Natural killer cell (primary cell): ENCODE measurements around the gene TPO. TPM values are rescaled to one million over a fixed set of nuclear protein-coding genes. Genes with fewer than 3 reads are reported as not detected.

Experiments used
- ATAC-seq, 3 donors: fragments of 150-1000 bp in 2 of 3; fragments of 200-7000 bp in 1 of 3; cut with Tn5 transposase; 1 replicate in 1 of 3; 2 replicates in 2 of 3; pipeline ENCODE4 v1.10.0; 2021; ENCODE audit warnings: mild to moderate bottlenecking in 2 of 3, moderate library complexity in 2 of 3
- DNase-seq, 2 donors: peaks; one replicate each; pipeline versions ENCODE4 v3.0.0 to v3.0.0-alpha.2; 2013 to 2021; ENCODE audit warnings: mixed read lengths in 1 of 2
- H3K27ac ChIP-seq: one replicate; pipeline ENCODE4 v1.5.1; 2013; ENCODE audit warnings: mild to moderate bottlenecking, low read length
- H3K27me3 ChIP-seq: one replicate; pipeline ENCODE4 v1.6.1; 2013; ENCODE audit warnings: low read length; ENCODE audit not compliant: control insufficient read depth, insufficient read depth
- H3K36me3 ChIP-seq: one replicate; pipeline ENCODE4 v1.6.1; 2013; ENCODE audit warnings: low read length; ENCODE audit not compliant: control insufficient read depth, insufficient read depth
- H3K4me1 ChIP-seq: one replicate; pipeline ENCODE4 v1.6.1; 2013; ENCODE audit warnings: low read length; ENCODE audit not compliant: control insufficient read depth, insufficient read depth
- H3K4me3 ChIP-seq: one replicate; pipeline ENCODE4 v1.5.1; 2013; ENCODE audit warnings: low read length
- H3K9me3 ChIP-seq: one replicate; pipeline ENCODE4 v1.6.1; 2013; ENCODE audit warnings: low read length; ENCODE audit not compliant: control insufficient read depth, insufficient read depth
- H3K27ac Mint-ChIP-seq, 2 donors: one replicate each; pipeline ENCODE4 v1.8.0; 2022; ENCODE audit warnings: mild to moderate bottlenecking in 2 of 2, mixed read lengths in 2 of 2, moderate library complexity in 1 of 2
- H3K27me3 Mint-ChIP-seq, 2 donors: one replicate each; pipeline ENCODE4 v1.8.0; 2022; ENCODE audit warnings: low read depth in 2 of 2, mixed read lengths in 2 of 2
- H3K36me3 Mint-ChIP-seq: one replicate; pipeline ENCODE4 v1.8.0; 2022; ENCODE audit warnings: mixed read lengths
- H3K4me1 Mint-ChIP-seq, 2 donors: one replicate each; pipeline ENCODE4 v1.8.0; 2022; ENCODE audit warnings: mixed read lengths in 2 of 2
- H3K4me3 Mint-ChIP-seq: one replicate; pipeline ENCODE4 v1.8.0; 2022; ENCODE audit warnings: mild to moderate bottlenecking, moderate library complexity, mixed read lengths
- H3K9me3 Mint-ChIP-seq, 2 donors: one replicate each; pipeline ENCODE4 v1.8.0; 2022; ENCODE audit warnings: mixed read lengths in 2 of 2
- WGBS: methylation state at CpG from one replicate; pipeline ENCODE4 v1.1.7; 2013; ENCODE audit warnings: missing lambda C conversion rate; ENCODE audit not compliant: insufficient coverage; 5-methylcytosine and 5-hydroxymethylcytosine counted together
- intact Hi-C: fragments of 100-400 bp; cut with micrococcal nuclease; formaldehyde crosslinking; loops from one replicate; pipeline ENCODE4 v1.14.2; 2022
- total RNA-seq, 4 donors: library from RNA; stranded (reverse); fragments of 120-200 nt in 1 of 4; gene quantifications; one replicate each; pipeline versions ENCODE4 v1.2.3 to v1.2.4, GENCODE V29; 2013 to 2022
- TF ChIP-seq, protein P1 (sequence below): fragments of 200-600 bp; IDR thresholded peaks from one replicate; pipeline ENCODE4 v1.8.0; 2022; ENCODE audit warnings: antibody characterized with exemption

Gene TPO
- total RNA-seq, 3 donors from 2014 or later (not counting 1 experiment from before 2014, with no cell fraction given): not detected

GRCh38 chr2:1518867-1519530 lies 105.7 kb downstream of the TPO start:
- DNase-seq (no peak), ATAC-seq (no peak)
- no peaks in the 10 kb centered on the region for H3K9me3 Mint-ChIP-seq
- H3K36me3 Mint-ChIP-seq: no peaks in the 10 kb centered on the region
- Histone ChIP-seq H3K9me3 (no peaks in the 10 kb centered on the region), H3K4me3 (no peak overlapping the region), H3K36me3 (no peaks in the 10 kb centered on the region), H3K27me3 (no peaks in the 10 kb centered on the region), H3K27ac (peak overlapping the region; percentile 14), H3K4me1 (peaks cover 5% of the 10 kb centered on the region)
- no peaks in the 10 kb centered on the region for H3K27me3 Mint-ChIP-seq
- peaks cover 11 to 13% of the 10 kb centered on the region in 2 donors for H3K4me1 Mint-ChIP-seq
- intact Hi-C loops: no loop called here
- peak overlapping the region in 1 of 2 donors; percentile 45 for H3K27ac Mint-ChIP-seq
- 53% methylated on average over 10 of the region's 10 CpGs for WGBS
- no peak overlapping the region for H3K4me3 Mint-ChIP-seq
- TF ChIP-seq, protein P1, sequence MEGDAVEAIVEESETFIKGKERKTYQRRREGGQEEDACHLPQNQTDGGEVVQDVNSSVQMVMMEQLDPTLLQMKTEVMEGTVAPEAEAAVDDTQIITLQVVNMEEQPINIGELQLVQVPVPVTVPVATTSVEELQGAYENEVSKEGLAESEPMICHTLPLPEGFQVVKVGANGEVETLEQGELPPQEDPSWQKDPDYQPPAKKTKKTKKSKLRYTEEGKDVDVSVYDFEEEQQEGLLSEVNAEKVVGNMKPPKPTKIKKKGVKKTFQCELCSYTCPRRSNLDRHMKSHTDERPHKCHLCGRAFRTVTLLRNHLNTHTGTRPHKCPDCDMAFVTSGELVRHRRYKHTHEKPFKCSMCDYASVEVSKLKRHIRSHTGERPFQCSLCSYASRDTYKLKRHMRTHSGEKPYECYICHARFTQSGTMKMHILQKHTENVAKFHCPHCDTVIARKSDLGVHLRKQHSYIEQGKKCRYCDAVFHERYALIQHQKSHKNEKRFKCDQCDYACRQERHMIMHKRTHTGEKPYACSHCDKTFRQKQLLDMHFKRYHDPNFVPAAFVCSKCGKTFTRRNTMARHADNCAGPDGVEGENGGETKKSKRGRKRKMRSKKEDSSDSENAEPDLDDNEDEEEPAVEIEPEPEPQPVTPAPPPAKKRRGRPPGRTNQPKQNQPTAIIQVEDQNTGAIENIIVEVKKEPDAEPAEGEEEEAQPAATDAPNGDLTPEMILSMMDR: no peak

- Histone ChIP-seq H3K9me3 (no peaks in the 10 kb centered on the region), H3K27me3 (no peaks in the 10 kb centered on the region), H3K36me3 (no peaks in the 10 kb centered on the region), H3K27ac (no peak overlapping the region), H3K4me1 (peaks cover 5% of the 10 kb centered on the region), H3K4me3 (no peak overlapping the region)
- Mint-ChIP-seq H3K4me3 (no peak overlapping the region), H3K9me3 (no peaks in the 10 kb centered on the region), H3K36me3 (no peaks in the 10 kb centered on the region), H3K4me1 (peaks cover 11 to 13% of the 10 kb centered on the region in 2 donors), H3K27me3 (no peaks in the 10 kb centered on the region), H3K27ac (no peak overlapping the region)
- WGBS: 90% methylated on average over 20 of the region's 21 CpGs
- DNase-seq (no peak), ATAC-seq (no peak)
- TF ChIP-seq, protein P1: no peak
- intact Hi-C loops: no loop called here
These were observed 108.1 kb downstream of the TPO start for GRCh38 chr2:1521191-1521877.

GRCh38 chr2:1521878-1522830 lies 108.9 kb downstream of the TPO start:
- Mint-ChIP-seq H3K9me3 (no peaks in the 10 kb centered on the region), H3K4me3 (no peak overlapping the region), H3K27me3 (no peaks in the 10 kb centered on the region), H3K27ac (no peak overlapping the region), H3K36me3 (no peaks in the 10 kb centered on the region), H3K4me1 (peaks cover 11 to 13% of the 10 kb centered on the region in 2 donors)
- H3K36me3 ChIP-seq: no peaks in the 10 kb centered on the region
- no peak for DNase-seq
- intact Hi-C loops: no loop called here
- no peak overlapping the region for H3K4me3 ChIP-seq
- no peak for ATAC-seq
- TF ChIP-seq, protein P1: no peak
- no peaks in the 10 kb centered on the region for H3K9me3 ChIP-seq
- H3K27me3 ChIP-seq: no peaks in the 10 kb centered on the region
- no peak overlapping the region for H3K27ac ChIP-seq
- H3K4me1 ChIP-seq: peaks cover 5% of the 10 kb centered on the region
- WGBS: 92% methylated on average over 26 of the region's 26 CpGs
